Stomach (tissue), 9 donors: ENCODE measurements around the gene PRDM5. TPM values are rescaled to one million over a fixed set of nuclear protein-coding genes. Genes with fewer than 3 reads are reported as not detected.

Source experiments
- DNase-seq, 2 donors: peaks; one replicate each; pipeline versions ENCODE4 v3.0.0 to v3.0.0-alpha.2; 2013 to 2019
- H3K27ac ChIP-seq, 5 donors: fragments of 200-600 bp in 4 of 5; sonication (generic) in 4 of 5; one replicate each; pipeline ENCODE4 v1.5.1; 2013 to 2019; ENCODE audit warnings: mild to moderate bottlenecking in 1 of 5, moderate library complexity in 1 of 5
- H3K27me3 ChIP-seq, 3 donors: fragments of 200-600 bp; sonication (generic); one replicate each; pipeline ENCODE4 v1.5.1; 2017 to 2019; ENCODE audit warnings: mixed run types in 1 of 3
- H3K36me3 ChIP-seq, 4 donors: fragments of 200-600 bp; sonication (generic); 1 replicate in 3 of 4; 2 replicates in 1 of 4; pipeline ENCODE4 v1.5.1; 2016 to 2019
- H3K4me1 ChIP-seq, 4 donors: fragments of 200-600 bp; sonication (generic); one replicate each; pipeline ENCODE4 v1.5.1; 2016 to 2019
- H3K4me3 ChIP-seq, 4 donors: fragments of 200-600 bp; sonication (generic) in 3 of 4; one replicate each; pipeline ENCODE4 v1.5.1; 2016 to 2019; ENCODE audit warnings: mild to moderate bottlenecking in 1 of 4
- H3K9me3 ChIP-seq, 4 donors: fragments of 200-600 bp; sonication (generic); one replicate each; pipeline ENCODE4 v1.5.1; 2016 to 2019
- CTCF ChIP-seq, 7 experiments: fragments of 450-650 bp in 4 of 7; fragments of 200-600 bp in 3 of 7; sonication (generic) in 3 of 7; IDR thresholded peaks; one replicate each; pipeline ENCODE4 v1.5.1; 2016 to 2019; ENCODE audit warnings: antibody characterized with exemption in 7 of 7, control low read depth in 2 of 7, mild to moderate bottlenecking in 1 of 7
- EP300 ChIP-seq: sonication (generic); formaldehyde crosslinking; IDR thresholded peaks from one replicate; pipeline ENCODE4 v1.6.1; 2017; ENCODE audit warnings: antibody characterized with exemption
- POLR2A ChIP-seq, 4 donors: fragments of 450-650 bp; IDR thresholded peaks; one replicate each; pipeline ENCODE4 v1.6.1; 2016; ENCODE audit warnings: antibody characterized with exemption in 4 of 4, control low read depth in 2 of 4, mild to moderate bottlenecking in 1 of 4, moderate library complexity in 1 of 4
- POLR2AphosphoS5 ChIP-seq, 3 donors: sonication (generic); formaldehyde crosslinking; IDR thresholded peaks; one replicate each; pipeline ENCODE4 v1.6.1; 2016; ENCODE audit warnings: antibody characterized with exemption in 3 of 3
- WGBS, 5 donors: extraction: QIAGEN DNeasy Blood & Tissue Kit in 3 of 5; methylation state at CpG; one replicate each; pipeline versions ENCODE4 v1.1.5 to v1.1.7; 2013 to 2018; 5-methylcytosine and 5-hydroxymethylcytosine counted together
- intact Hi-C: fragments of 100-400 bp; cut with DNase I; formaldehyde crosslinking; loops from one replicate; pipeline ENCODE4 v1.15.1; 2023; ENCODE audit warnings: low total_unique reads
- polyA plus RNA-seq, 3 donors: library from polyadenylated mRNA; stranded (reverse); fragments of 200-250 nt; gene quantifications; one replicate each; pipeline ENCODE4 v1.2.3, GENCODE V29; 2013
- total RNA-seq, 5 donors: library from RNA; depleted of rRNA; stranded (reverse); fragments of >200 nt; gene quantifications; one replicate each; pipeline versions ENCODE4 v1.1.0 to v1.2.3, GENCODE V29; 2014 to 2016
- donor health status: healthy with polysubstance abuse.
- donor health status: Bipolar disorder and iron deficiency.
- donor health status: healthy.

The PRDM5 gene
- total and polyA plus RNA-seq, 8 donors, result 1.5 to 64.7 (median 10.7) TPM

GRCh38 chr4:120873554-120873953 lies 49.0 kb downstream of the PRDM5 start:
- TF ChIP-seq POLR2AphosphoS5 (IDR thresholded peaks at IDR 0.05) (no peak), EP300 (no peak), POLR2A (IDR thresholded peaks at IDR 0.05) (no peak), CTCF (IDR thresholded peaks at IDR 0.05) (no peak)
- H3K36me3 ChIP-seq, result no peaks in the 10 kb centered on the region
- 87 to 94% (median 92%) methylated on average over 1 of the region's 1 CpG for WGBS, 5 donors
- H3K27ac ChIP-seq, result no peak overlapping the region
- H3K9me3 ChIP-seq, result no peaks in the 10 kb centered on the region
- peaks cover 0 to 11% (median 2%) of the 10 kb centered on the region in 4 donors for H3K4me1 ChIP-seq
- intact Hi-C loops, result no loop called here
- H3K27me3 ChIP-seq, result no peaks in the 10 kb centered on the region
- H3K4me3 ChIP-seq, result no peak overlapping the region
- no peak for DNase-seq

GRCh38 chr4:120871173-120871572 lies 51.4 kb downstream of the PRDM5 start:
- Histone ChIP-seq H3K4me1 (peaks cover 0 to 11% (median 2%) of the 10 kb centered on the region in 4 donors), H3K27me3 (no peaks in the 10 kb centered on the region), H3K36me3 (no peaks in the 10 kb centered on the region), H3K4me3 (no peak overlapping the region), H3K27ac (no peak overlapping the region), H3K9me3 (no peaks in the 10 kb centered on the region)
- intact Hi-C loops, result no loop called here
- no peak for DNase-seq
- 74 to 85% (median 79%) methylated on average over 4 of the region's 4 CpGs for WGBS, 5 donors
- no peak for TF ChIP-seq EP300

DNA sequence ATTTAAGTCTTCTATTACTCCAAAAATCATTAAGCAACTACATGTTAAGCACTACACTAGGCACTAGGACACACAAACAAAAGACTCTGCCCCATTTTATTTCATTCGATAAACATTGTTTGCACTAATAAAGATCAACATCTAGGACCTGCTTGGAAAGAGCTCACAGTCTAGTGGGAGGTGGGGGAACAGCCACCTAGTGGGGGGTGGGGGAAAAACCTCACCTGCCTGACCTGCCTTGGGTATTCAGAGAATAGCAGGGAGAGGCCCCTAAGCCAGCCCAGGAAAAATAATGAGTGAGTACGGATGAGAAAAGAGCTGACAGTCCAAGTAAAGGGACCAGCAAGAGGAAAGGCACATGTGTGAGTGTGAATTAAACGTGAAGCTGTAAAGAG lies 52.2 kb downstream of the PRDM5 start:
- peaks cover 0 to 11% (median 2%) of the 10 kb centered on the region in 4 donors for H3K4me1 ChIP-seq
- intact Hi-C loops, result no loop called here
- 59 to 75% (median 61%) methylated on average over 3 of the region's 3 CpGs for WGBS, 5 donors
- H3K9me3 ChIP-seq, result no peaks in the 10 kb centered on the region
- H3K27me3 ChIP-seq, result no peaks in the 10 kb centered on the region
- H3K27ac ChIP-seq, result no peak overlapping the region
- DNase-seq, result no peak
- no peak overlapping the region for H3K4me3 ChIP-seq
- H3K36me3 ChIP-seq, result no peaks in the 10 kb centered on the region
- TF ChIP-seq EP300 (no peak), POLR2A (IDR thresholded peaks at IDR 0.05) (no peak), CTCF (IDR thresholded peaks at IDR 0.05) (no peak)

DNA sequence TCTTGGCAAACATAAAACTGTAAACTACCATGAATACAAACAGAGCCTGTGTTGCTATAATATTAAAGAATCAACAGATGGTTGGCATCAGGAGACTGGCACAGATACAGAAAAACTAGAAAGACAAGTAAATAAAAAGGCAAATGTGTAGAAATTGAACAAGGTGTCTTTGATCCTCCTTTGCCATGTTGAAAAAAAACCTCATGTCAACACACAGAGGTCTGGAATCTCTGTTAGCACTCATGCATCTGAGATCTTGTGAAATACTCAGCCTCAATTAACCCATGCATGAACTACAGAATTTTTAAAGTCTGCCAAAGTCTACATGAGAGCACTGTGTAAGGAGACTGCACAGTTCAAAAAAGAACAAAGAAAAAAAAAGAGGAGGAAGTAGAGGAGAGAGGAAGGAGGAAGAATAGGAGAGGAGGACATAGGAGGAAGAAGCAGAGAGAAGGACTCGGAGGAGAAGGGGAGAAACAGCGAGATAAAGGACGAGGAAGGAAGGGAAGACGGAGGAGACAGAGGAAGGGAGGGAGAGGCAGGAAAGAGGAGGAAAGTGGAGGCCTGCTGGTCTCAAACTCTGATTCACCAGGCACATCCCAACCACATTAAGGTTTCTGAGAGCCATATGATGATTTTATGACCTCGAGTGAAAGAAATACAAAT lies 52.8 kb downstream of the PRDM5 start:
- intact Hi-C loops, result no loop called here
- TF ChIP-seq EP300 (no peak), POLR2AphosphoS5 (IDR thresholded peaks at IDR 0.05) (no peak)
- no peaks in the 10 kb centered on the region for H3K36me3 ChIP-seq
- no peak overlapping the region for H3K27ac ChIP-seq
- DNase-seq, result no peak
- no peak overlapping the region for H3K4me3 ChIP-seq
- no peaks in the 10 kb centered on the region for H3K9me3 ChIP-seq
- 64 to 80% (median 76%) methylated on average over 5 of the region's 5 CpGs for WGBS, 5 donors
- H3K27me3 ChIP-seq, result no peaks in the 10 kb centered on the region
- H3K4me1 ChIP-seq, result peaks cover 0 to 7% (median under 1%) of the 10 kb centered on the region in 4 donors

GRCh38 chr4:120867506-120867905 lies 55.0 kb downstream of the PRDM5 start:
- no peak for TF ChIP-seq CTCF (IDR thresholded peaks at IDR 0.05)
- TF ChIP-seq POLR2A (IDR thresholded peaks at IDR 0.05), result no peak
- no peak for TF ChIP-seq POLR2AphosphoS5 (IDR thresholded peaks at IDR 0.05)
- no peak for TF ChIP-seq EP300
- DNase-seq, result no peak
- intact Hi-C loops, result no loop called here

More at GRCh38 chr4:120867506-120867905, 55.0 kb downstream of the PRDM5 start:
- H3K4me1 ChIP-seq, result peaks cover 0 to 4% (median 0%) of the 10 kb centered on the region in 4 donors
- no peak overlapping the region for H3K4me3 ChIP-seq
- H3K36me3 ChIP-seq, result no peaks in the 10 kb centered on the region
- no peak overlapping the region for H3K27ac ChIP-seq
- no peaks in the 10 kb centered on the region for H3K27me3 ChIP-seq
- H3K9me3 ChIP-seq, result no peaks in the 10 kb centered on the region
